ENCODE results near the gene BCAS3.

GRCh38 chr17:61310590-61310989 is 632.9 kb downstream of the BCAS3 start:
- TF ChIP-seq, protein P1, sequence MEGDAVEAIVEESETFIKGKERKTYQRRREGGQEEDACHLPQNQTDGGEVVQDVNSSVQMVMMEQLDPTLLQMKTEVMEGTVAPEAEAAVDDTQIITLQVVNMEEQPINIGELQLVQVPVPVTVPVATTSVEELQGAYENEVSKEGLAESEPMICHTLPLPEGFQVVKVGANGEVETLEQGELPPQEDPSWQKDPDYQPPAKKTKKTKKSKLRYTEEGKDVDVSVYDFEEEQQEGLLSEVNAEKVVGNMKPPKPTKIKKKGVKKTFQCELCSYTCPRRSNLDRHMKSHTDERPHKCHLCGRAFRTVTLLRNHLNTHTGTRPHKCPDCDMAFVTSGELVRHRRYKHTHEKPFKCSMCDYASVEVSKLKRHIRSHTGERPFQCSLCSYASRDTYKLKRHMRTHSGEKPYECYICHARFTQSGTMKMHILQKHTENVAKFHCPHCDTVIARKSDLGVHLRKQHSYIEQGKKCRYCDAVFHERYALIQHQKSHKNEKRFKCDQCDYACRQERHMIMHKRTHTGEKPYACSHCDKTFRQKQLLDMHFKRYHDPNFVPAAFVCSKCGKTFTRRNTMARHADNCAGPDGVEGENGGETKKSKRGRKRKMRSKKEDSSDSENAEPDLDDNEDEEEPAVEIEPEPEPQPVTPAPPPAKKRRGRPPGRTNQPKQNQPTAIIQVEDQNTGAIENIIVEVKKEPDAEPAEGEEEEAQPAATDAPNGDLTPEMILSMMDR (IDR thresholded peaks at IDR 0.05): no peak
- TF ChIP-seq POLR2AphosphoS5 (IDR thresholded peaks at IDR 0.05) (no peak), EP300 (IDR thresholded peaks at IDR 0.05) (no peak)
